ENCODE data around the gene PLA2G6. TPM values are rescaled to one million over a fixed set of nuclear protein-coding genes. Genes with fewer than 3 reads are reported as not detected.

PLA2G6 gene
- total RNA-seq, 4 donors from 2014 or later: 4.4 to 30.5 (median 22.0) TPM

DNA sequence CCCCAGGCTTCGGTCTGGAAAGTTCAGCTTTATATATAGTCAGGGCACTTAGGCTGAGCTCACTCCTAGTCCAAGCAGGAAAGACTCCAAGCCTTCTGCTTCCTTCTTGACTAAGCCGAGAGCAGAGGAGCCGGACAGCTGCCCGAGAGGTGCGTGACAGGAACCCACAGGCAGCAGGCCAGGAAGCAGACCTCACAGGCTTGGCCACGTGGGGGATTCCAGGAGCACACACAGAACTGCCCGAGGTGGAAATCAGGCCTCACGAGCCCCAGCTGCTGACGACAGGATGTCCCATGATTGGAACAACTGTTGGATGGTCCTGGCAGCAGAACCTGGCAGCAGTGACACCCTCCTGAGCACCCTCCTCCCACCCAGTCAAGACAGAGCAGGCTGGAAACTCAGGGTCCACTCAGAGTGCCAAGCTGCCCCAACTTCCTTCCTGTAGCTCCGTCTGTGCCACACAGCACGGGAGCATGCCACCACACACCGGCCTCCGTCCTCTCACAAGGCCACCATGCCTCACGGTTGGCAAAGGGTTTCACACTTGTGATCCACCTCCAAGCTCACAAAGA lies 5.4 kb downstream of the PLA2G6 start:
- peak; percentile 73 for ATAC-seq
- Histone ChIP-seq H3K27me3 (no peaks in the 10 kb centered on the region), H3K27ac (peak overlapping the region; percentile 20 to 87 (median 79)), H3K36me3 (no peaks in the 10 kb centered on the region), H3K4me1 (peaks cover 0 to 76% (median 23%) of the 10 kb centered on the region in 3 donors), H3K9me3 (no peaks in the 10 kb centered on the region), H3K4me3 (no peak overlapping the region)
- WGBS, 2 donors (ENCODE audit: low coverage in 1 of 2): 100% methylated on average over 1 of the region's 14 CpGs; no CpG with 5 or more reads in 1 of the 2 donors
- TF ChIP-seq POLR2A (IDR thresholded peaks at IDR 0.05) (no peak), POLR2AphosphoS5 (IDR thresholded peaks at IDR 0.05) (peak; percentile 57), EP300 (IDR thresholded peaks at IDR 0.05) (no peak)
- TF ChIP-seq, protein P1, sequence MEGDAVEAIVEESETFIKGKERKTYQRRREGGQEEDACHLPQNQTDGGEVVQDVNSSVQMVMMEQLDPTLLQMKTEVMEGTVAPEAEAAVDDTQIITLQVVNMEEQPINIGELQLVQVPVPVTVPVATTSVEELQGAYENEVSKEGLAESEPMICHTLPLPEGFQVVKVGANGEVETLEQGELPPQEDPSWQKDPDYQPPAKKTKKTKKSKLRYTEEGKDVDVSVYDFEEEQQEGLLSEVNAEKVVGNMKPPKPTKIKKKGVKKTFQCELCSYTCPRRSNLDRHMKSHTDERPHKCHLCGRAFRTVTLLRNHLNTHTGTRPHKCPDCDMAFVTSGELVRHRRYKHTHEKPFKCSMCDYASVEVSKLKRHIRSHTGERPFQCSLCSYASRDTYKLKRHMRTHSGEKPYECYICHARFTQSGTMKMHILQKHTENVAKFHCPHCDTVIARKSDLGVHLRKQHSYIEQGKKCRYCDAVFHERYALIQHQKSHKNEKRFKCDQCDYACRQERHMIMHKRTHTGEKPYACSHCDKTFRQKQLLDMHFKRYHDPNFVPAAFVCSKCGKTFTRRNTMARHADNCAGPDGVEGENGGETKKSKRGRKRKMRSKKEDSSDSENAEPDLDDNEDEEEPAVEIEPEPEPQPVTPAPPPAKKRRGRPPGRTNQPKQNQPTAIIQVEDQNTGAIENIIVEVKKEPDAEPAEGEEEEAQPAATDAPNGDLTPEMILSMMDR (IDR thresholded peaks at IDR 0.05): no peak

DNA sequence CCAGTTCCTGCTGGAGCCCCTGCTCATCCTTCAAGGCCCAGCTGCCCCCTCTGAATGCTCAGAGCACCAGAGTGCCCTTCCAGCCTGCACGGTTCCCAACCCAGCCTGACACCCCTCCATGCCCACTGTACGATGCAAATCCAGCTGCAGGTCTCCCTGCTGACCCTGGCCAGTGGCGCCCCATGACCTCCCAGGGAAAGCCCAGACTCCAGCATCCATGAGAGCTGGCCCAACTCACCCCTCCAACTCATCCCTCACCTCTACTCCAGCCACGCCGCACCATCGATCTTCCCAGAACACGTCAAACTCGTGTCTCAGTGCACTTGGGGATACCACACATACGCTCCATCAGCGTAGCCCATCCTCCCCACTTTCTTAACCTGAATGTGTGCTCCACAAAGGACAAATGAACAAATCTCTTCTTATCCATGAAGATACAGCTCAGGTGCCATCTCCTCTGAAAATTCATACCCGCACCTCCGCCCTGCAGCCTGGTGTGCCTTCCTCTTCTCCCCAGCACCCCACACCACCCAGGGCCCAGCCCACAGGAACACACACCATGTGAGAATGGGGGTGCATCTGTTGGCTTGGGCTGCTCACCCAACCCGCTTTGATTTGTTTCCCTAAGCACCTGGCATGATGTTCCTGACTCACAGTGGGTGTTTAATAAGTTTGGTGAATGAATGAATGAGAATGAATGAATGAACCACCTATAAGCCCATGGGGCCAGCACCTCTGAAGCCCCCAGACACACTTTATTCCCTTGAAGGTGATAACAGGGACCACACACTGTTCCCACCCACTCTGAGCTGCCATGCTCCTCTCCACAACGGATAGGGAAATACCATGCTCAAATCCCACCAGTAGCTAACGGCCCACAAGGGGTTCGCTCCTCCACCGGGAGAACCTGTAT lies 6.2 kb downstream of the PLA2G6 start:
- Histone ChIP-seq H3K9me3 (no peaks in the 10 kb centered on the region), H3K27me3 (no peaks in the 10 kb centered on the region), H3K4me1 (peaks cover 0 to 68% (median 17%) of the 10 kb centered on the region in 3 donors), H3K27ac (peak overlapping the region; percentile 20 to 87 (median 79)), H3K4me3 (no peak overlapping the region), H3K36me3 (no peaks in the 10 kb centered on the region)
- 87 to 91% methylated on average over 3 to 14 of the region's 17 CpGs for WGBS, 2 donors (ENCODE audit: low coverage in 1 of 2)
- ATAC-seq: no peak
- TF ChIP-seq, protein P1 (IDR thresholded peaks at IDR 0.05): no peak
- TF ChIP-seq POLR2A (IDR thresholded peaks at IDR 0.05): no peak
- no peak for TF ChIP-seq POLR2AphosphoS5 (IDR thresholded peaks at IDR 0.05)

DNA sequence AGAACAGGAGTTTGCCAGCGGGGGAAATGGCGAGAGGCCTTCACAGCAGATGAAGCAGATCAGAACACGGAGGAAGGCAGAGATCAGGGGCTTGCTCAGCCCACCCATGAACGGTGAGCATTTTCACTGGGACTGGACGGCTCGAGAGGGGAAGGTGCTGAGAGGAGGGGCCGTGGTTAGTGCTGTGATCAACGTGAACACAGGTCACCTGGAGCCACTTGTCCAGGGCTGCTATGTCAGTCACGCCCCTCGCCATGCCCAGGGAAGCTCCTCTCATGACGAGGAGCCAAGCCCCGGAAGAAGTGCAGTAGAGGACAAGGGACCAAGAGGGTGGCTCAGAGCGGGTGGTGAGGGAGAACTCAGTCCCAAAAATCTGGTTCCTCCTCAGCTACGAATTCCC lies 7.0 kb downstream of the PLA2G6 start:
- Histone ChIP-seq H3K4me1 (peaks cover 0 to 60% (median 17%) of the 10 kb centered on the region in 3 donors), H3K27ac (peak overlapping the region in 1 of 4 donors; percentile 87), H3K9me3 (no peaks in the 10 kb centered on the region), H3K27me3 (no peaks in the 10 kb centered on the region), H3K36me3 (no peaks in the 10 kb centered on the region), H3K4me3 (no peak overlapping the region)
- WGBS, 2 donors (ENCODE audit: low coverage in 1 of 2): 60 to 76% methylated on average over 1 to 9 of the region's 14 CpGs
- no peak for ATAC-seq
- TF ChIP-seq EP300 (IDR thresholded peaks at IDR 0.05) (no peak), POLR2A (IDR thresholded peaks at IDR 0.05) (no peak), POLR2AphosphoS5 (IDR thresholded peaks at IDR 0.05) (no peak)
- TF ChIP-seq, protein P1 (IDR thresholded peaks at IDR 0.05): no peak

DNA sequence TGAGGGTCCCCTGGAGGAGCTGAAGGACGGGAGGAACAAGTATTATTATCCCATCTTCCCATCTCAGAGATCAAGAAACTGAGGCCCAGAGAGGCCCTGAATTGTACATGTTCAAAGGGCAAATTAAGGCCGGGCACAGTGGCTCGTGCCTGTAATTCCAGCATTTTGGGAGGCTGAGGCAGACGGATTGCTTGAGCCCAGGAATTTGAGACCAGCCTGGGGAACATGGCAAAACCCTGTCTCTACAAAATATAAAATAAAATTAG lies 8.1 kb downstream of the PLA2G6 start:
- no peak for ATAC-seq
- Histone ChIP-seq H3K27ac (no peak overlapping the region), H3K4me1 (peaks cover 0 to 57% (median 17%) of the 10 kb centered on the region in 3 donors), H3K4me3 (no peak overlapping the region), H3K27me3 (no peaks in the 10 kb centered on the region), H3K9me3 (no peaks in the 10 kb centered on the region), H3K36me3 (peaks cover 0 to 9% of the 10 kb centered on the region in 2 donors)
- WGBS, 2 donors (ENCODE audit: low coverage in 1 of 2): 93% methylated on average over 3 of the region's 4 CpGs; no CpG with 5 or more reads in 1 of the 2 donors
- no peak for TF ChIP-seq EP300 (IDR thresholded peaks at IDR 0.05)
- TF ChIP-seq, protein P1 (IDR thresholded peaks at IDR 0.05): no peak
